ENCODE results near the gene KCNK17.
"Not testable (repeated sequence)": the region's sequence is repeated elsewhere in the genome, so short reads cannot be mapped to it uniquely, and the experiment has no call there.

Gene KCNK17

DNA sequence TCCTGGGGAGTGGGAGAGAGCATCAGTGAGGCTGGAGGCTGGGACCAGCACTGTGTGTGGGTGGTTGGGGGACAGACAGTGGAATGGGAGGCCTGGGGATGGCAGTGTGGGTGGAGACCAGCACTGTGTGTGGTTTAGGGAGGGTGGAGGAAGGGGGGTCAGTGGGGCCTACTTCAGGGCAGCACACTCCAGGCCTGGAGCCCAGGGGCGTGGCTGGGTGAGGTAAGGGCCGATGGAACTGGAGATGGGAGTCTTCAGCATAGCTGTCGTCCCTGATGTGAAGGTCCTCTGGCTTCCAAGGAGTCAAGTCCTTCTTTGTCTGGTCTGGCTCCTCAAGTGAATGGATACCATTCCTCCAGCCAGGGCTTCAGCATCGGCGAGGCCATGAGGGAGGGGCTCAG lies 18.6 kb downstream of the KCNK17 start:
- H3K4me3 ChIP-seq (ENCODE audit: low read length), result no peak overlapping the region
- DNase-seq (ENCODE audit: low read depth), result no peak
- TF ChIP-seq CTCF (conservative IDR thresholded peaks at IDR 0.05; ENCODE audit: low read length), result no peak

GRCh38 chr6:39294899-39295298 lies 19.3 kb downstream of the KCNK17 start:
- no peak for DNase-seq (ENCODE audit: low read depth)
- no peak overlapping the region for H3K4me3 ChIP-seq (ENCODE audit: low read length)
- TF ChIP-seq CTCF (conservative IDR thresholded peaks at IDR 0.05; ENCODE audit: low read length), result no peak

DNA sequence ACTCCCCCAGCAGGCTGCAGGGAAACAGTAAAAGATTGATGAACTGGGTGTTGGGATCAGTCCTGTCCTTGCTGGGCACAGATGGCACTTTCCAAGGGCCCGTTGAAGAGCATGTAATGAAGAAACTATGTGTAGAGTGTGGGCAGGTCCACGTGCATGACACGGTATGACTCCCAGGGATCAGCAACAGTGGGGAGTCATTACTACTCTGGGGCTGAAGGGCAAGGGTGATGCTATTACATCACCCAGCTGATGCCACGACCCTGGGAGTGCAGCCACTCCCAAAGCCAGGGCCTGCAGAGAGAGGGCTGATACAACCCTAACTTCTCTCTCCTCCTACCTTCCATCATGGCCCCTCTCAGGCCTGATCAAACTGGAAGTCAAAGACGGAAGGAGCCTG lies 20.1 kb downstream of the KCNK17 start:
- TF ChIP-seq CTCF (conservative IDR thresholded peaks at IDR 0.05; ENCODE audit: low read length), result no peak
- DNase-seq (ENCODE audit: low read depth), result no peak
- no peak overlapping the region for H3K4me3 ChIP-seq (ENCODE audit: low read length)

- no peak for DNase-seq (ENCODE audit: low read depth)
- no peak overlapping the region for H3K4me3 ChIP-seq (ENCODE audit: low read length)
- no peak for TF ChIP-seq CTCF (conservative IDR thresholded peaks at IDR 0.05; ENCODE audit: low read length)
Observed at GRCh38 chr6:39292637-39293036, 21.6 kb downstream of the KCNK17 start.

DNA sequence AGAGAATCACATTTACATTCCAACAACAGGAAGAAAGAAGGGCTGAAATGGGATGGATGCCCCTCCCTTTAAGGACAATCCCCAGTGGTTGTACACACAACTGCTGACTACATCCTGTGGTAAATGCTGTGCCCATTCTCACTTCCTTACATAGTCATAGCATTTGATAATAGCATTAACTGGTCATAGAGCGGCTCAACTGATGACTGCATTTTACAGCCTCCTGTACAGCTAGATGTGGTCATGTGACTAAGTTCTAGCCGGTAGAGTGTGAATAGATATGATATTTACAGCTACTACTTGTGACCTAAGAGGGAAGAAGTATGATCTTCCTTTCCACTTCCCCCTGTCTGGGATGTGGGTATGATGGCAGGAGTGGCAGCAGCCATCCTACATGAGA lies 24.7 kb downstream of the KCNK17 start:
- H3K4me3 ChIP-seq (ENCODE audit: low read length), result no peak overlapping the region
- DNase-seq (ENCODE audit: low read depth), result no peak
- TF ChIP-seq CTCF (conservative IDR thresholded peaks at IDR 0.05; ENCODE audit: low read length), result no peak

GRCh38 chr6:39287601-39288000 lies 26.6 kb downstream of the KCNK17 start:
- no peak for TF ChIP-seq CTCF (conservative IDR thresholded peaks at IDR 0.05; ENCODE audit: low read length)

DNA sequence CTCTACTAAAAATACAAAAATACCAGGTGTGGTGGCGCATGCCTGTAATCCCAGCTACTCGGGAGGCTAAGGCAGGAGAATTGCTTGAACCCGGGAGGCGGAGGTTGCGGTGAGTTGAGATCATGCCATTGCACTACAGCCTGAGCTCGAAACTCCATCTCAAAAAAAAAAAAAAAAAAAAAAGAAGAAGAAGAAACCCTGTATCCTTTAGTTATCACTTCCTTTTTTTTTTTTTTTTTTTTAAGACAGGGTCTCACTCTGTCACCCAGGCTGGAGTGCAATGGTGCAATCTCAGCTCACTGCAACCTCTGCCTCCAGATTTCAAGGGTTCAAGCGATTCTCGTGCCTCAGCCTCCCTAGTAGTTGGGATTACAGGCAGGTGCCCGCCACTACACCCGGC lies 27.6 kb downstream of the KCNK17 start:
- not testable (repeated sequence) for DNase-seq (ENCODE audit: low read depth); H3K4me3 ChIP-seq (ENCODE audit: low read length)

More at GRCh38 chr6:39287601-39288000, 26.6 kb downstream of the KCNK17 start:
- no peak overlapping the region for H3K4me3 ChIP-seq (ENCODE audit: low read length)
- no peak for DNase-seq (ENCODE audit: low read depth)

DNA sequence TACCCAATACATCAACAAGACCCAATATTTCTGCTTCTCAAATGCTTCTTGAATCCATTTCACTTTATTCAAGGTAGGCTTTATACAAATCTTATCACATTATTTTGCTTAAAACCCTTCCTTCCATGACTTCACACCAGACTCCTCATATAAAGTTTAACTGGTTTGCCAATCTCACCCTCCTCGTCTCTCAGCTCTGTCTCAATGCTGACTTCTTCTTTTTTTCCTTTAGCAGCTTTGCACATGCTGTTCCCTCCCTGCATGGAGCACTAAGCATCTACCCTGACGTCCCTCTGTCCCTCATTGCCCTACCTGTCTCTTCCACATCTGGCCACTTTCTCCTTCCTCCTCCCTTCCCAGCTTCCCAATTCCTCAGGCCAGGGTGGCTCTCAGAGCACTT lies 31.4 kb downstream of the KCNK17 start:
- no peak for TF ChIP-seq CTCF (conservative IDR thresholded peaks at IDR 0.05; ENCODE audit: low read length)
- no peak overlapping the region for H3K4me3 ChIP-seq (ENCODE audit: low read length)
- no peak for DNase-seq (ENCODE audit: low read depth)

All from AG10803 (cell line).